Neuronal stem cell (in vitro differentiated cells): ENCODE data around the gene SCFD1.

Experiments
- DNase-seq: peaks from one replicate; pipeline ENCODE4 v3.0.0-alpha.2; 2013; ENCODE audit warnings: low spot score
- H2AFZ ChIP-seq: one replicate; pipeline ENCODE4 v1.6.1; 2013; ENCODE audit warnings: mild to moderate bottlenecking, low read length, inconsistent platforms
- H2AK5ac ChIP-seq: 2 replicates; pipeline ENCODE4 v1.6.1; 2013; ENCODE audit warnings: low read depth, mild to moderate bottlenecking, inconsistent platforms, low read length, moderate library complexity, mixed read lengths
- H2BK120ac ChIP-seq: 2 replicates; pipeline ENCODE4 v1.6.1; 2013; ENCODE audit warnings: low read depth, mild to moderate bottlenecking, inconsistent platforms, low read length, moderate library complexity, mixed read lengths
- H2BK12ac ChIP-seq: one replicate; pipeline ENCODE4 v1.6.1; 2013; ENCODE audit warnings: low read length, inconsistent platforms
- H2BK15ac ChIP-seq: 2 replicates; pipeline ENCODE4 v1.6.1; 2013; ENCODE audit warnings: mild to moderate bottlenecking, low read length, inconsistent platforms, mixed read lengths
- H2BK5ac ChIP-seq: one replicate; pipeline ENCODE4 v1.6.1; 2013; ENCODE audit warnings: inconsistent platforms, mild to moderate bottlenecking, low read length, moderate library complexity
- H3K14ac ChIP-seq: one replicate; pipeline ENCODE4 v1.6.1; 2013; ENCODE audit warnings: low read length, inconsistent platforms
- H3K18ac ChIP-seq: 2 replicates; pipeline ENCODE4 v1.6.1; 2013; ENCODE audit warnings: low read length, inconsistent platforms
- H3K23ac ChIP-seq: 2 replicates; pipeline ENCODE4 v1.6.1; 2013; ENCODE audit warnings: low read depth, mild to moderate bottlenecking, mixed read lengths, low read length, inconsistent platforms; ENCODE audit not compliant: poor library complexity
- H3K27ac ChIP-seq: replicated peaks from 3 replicates; pipeline ENCODE4 v1.5.1; 2013; ENCODE audit warnings: low read length, inconsistent platforms
- H3K27me3 ChIP-seq, 3 experiments: 2 replicates each; pipeline ENCODE4 v1.6.1; 2013; ENCODE audit warnings: low read length in 3 of 3, mild to moderate bottlenecking in 2 of 3, inconsistent platforms in 1 of 3, low read depth in 1 of 3, mixed read lengths in 1 of 3, moderate library complexity in 1 of 3; ENCODE audit not compliant: control insufficient read depth in 3 of 3, insufficient read depth in 3 of 3
- H3K36me3 ChIP-seq, 2 donors: replicated peaks in 1 of 2; 2 replicates each; pipeline ENCODE4 v1.6.1; 2013; ENCODE audit warnings: low read length in 2 of 2; ENCODE audit not compliant: control insufficient read depth in 2 of 2, insufficient read depth in 2 of 2
- H3K4ac ChIP-seq: 2 replicates; pipeline ENCODE4 v1.6.1; 2013; ENCODE audit warnings: inconsistent platforms, mild to moderate bottlenecking, low read length, moderate library complexity
- H3K4me1 ChIP-seq, 2 donors: 1 replicate in 1 of 2; 2 replicates in 1 of 2; pipeline ENCODE4 v1.6.1; 2013; ENCODE audit warnings: low read length in 2 of 2, low read depth in 1 of 2; ENCODE audit not compliant: control insufficient read depth in 2 of 2, insufficient read depth in 1 of 2
- H3K4me2 ChIP-seq: one replicate; pipeline ENCODE4 v1.6.1; 2013; ENCODE audit warnings: mild to moderate bottlenecking, low read length, inconsistent platforms; ENCODE audit not compliant: insufficient read depth, poor library complexity, severe bottlenecking
- H3K4me3 ChIP-seq, 2 donors: 2 replicates each; pipeline ENCODE4 v1.5.1; 2013; ENCODE audit warnings: low read length in 2 of 2, mild to moderate bottlenecking in 2 of 2, inconsistent platforms in 1 of 2, moderate library complexity in 1 of 2
- H3K79me1 ChIP-seq: one replicate; pipeline ENCODE4 v1.6.1; 2013; ENCODE audit warnings: low read depth, mild to moderate bottlenecking, inconsistent platforms, low read length, moderate library complexity
- H3K9ac ChIP-seq: one replicate; pipeline ENCODE4 v1.6.1; 2013; ENCODE audit warnings: mild to moderate bottlenecking, low read depth, low read length, inconsistent platforms; ENCODE audit not compliant: poor library complexity
- H3K9me3 ChIP-seq, 2 donors: replicated peaks in 1 of 2; 2 replicates each; pipeline versions ENCODE3 to v1.6.1; 2013; ENCODE audit warnings: low read length in 2 of 2, mild to moderate bottlenecking in 2 of 2, inconsistent platforms in 1 of 2, low read depth in 1 of 2, mixed read lengths in 1 of 2, moderate library complexity in 1 of 2; ENCODE audit not compliant: control insufficient read depth in 2 of 2, insufficient read depth in 1 of 2
- H4K8ac ChIP-seq: one replicate; pipeline ENCODE4 v1.6.1; 2013; ENCODE audit warnings: low read depth, mild to moderate bottlenecking, inconsistent platforms, low read length, moderate library complexity
- H4K91ac ChIP-seq: one replicate; pipeline ENCODE4 v1.6.1; 2013; ENCODE audit warnings: low read length, low read depth, mild to moderate bottlenecking, inconsistent platforms; ENCODE audit not compliant: poor library complexity
- WGBS, 2 donors: extraction: QIAGEN DNeasy Blood & Tissue Kit; methylation state at CpG; one replicate each; pipeline ENCODE4 v1.1.7; 2013; ENCODE audit warnings: missing lambda C conversion rate in 2 of 2, mixed read lengths in 1 of 2; ENCODE audit not compliant: insufficient read length in 2 of 2, insufficient replicate concordance in 1 of 2; ENCODE audit errors: extremely low coverage in 2 of 2; 5-methylcytosine and 5-hydroxymethylcytosine counted together

SCFD1 gene

DNA sequence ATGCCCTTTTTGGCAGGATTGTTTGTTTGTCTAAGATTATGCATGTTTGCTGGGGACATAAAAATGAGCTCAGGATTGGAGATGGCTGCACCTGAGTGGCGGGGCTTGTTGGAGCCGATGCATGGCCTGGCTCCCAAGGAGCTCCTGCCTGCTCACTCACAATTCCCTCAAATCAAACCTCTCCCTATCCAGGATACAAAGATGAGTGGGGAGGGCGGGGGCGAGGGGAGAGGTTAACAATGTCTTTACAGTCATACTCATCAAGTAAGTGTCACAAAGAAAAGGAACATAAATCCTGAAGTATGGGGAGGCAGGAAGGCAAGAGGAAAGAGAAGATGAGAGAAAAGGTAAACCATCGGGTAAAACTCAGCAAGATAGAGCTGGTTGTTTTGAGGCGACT is 148.3 kb downstream of the SCFD1 start:
- Histone ChIP-seq H2AFZ (no peak overlapping the region), H2BK15ac (no peak overlapping the region), H3K27me3 (peaks cover 0 to 11% (median 2%) of the 10 kb centered on the region in 3 experiments), H3K23ac (no peak overlapping the region), H4K91ac (no peak overlapping the region), H3K79me1 (no peaks in the 10 kb centered on the region), H3K14ac (no peak overlapping the region), H3K4me1 (no peaks in the 10 kb centered on the region), H2BK5ac (no peak overlapping the region), H2BK12ac (no peak overlapping the region), H3K4me2 (no peak overlapping the region), H2BK120ac (no peak overlapping the region), H2AK5ac (no peak overlapping the region), H3K18ac (no peak overlapping the region), H3K4me3 (no peak overlapping the region), H3K9me3 (peaks cover 0 to 4% of the 10 kb centered on the region in 2 donors), H3K4ac (no peak overlapping the region), H3K27ac (no peak overlapping the region), H3K36me3 (no peaks in the 10 kb centered on the region), H4K8ac (no peak overlapping the region), H3K9ac (no peak overlapping the region)
- no peak for DNase-seq
- WGBS, 2 donors: no CpG with 5 or more reads among the region's 6 CpGs

DNA sequence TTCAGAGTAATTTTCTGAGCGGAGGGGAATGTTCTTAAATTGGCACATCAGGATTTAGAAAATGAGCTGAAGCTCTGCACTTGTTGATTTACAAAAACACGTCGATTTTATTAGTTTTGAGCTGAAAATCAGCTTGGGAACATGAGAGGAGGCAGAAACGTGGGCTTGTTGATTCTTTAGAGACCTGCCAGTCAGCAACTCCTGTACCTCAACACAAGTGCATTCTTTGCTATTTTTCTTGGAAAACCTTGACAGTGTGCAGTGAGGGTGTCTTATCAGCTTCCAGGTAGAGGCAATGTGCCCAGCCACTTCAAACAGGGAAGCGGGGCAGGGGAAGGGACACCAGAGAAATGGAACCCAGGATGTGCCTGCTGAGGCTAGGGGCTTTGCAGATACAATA is 149.5 kb downstream of the SCFD1 start:
- H3K36me3 ChIP-seq: no peaks in the 10 kb centered on the region
- no peak overlapping the region for H2AK5ac ChIP-seq
- peaks cover 0 to 4% of the 10 kb centered on the region in 2 donors for H3K9me3 ChIP-seq
- no peak overlapping the region for H3K27ac ChIP-seq
- H3K27me3 ChIP-seq: peaks cover 0 to 14% (median 2%) of the 10 kb centered on the region in 3 experiments
- H4K8ac ChIP-seq: no peak overlapping the region
- WGBS, 2 donors: no CpG with 5 or more reads among the region's 5 CpGs
- no peaks in the 10 kb centered on the region for H3K79me1 ChIP-seq
- no peaks in the 10 kb centered on the region for H3K4me1 ChIP-seq
- no peak overlapping the region for H2BK5ac ChIP-seq
- H3K4me2 ChIP-seq: no peak overlapping the region
- no peak overlapping the region for H4K91ac ChIP-seq
- no peak for DNase-seq
- no peak overlapping the region for H3K4ac ChIP-seq
- no peak overlapping the region for H3K4me3 ChIP-seq
- H3K9ac ChIP-seq: no peak overlapping the region
- H2BK120ac ChIP-seq: no peak overlapping the region
- no peak overlapping the region for H3K14ac ChIP-seq
- H3K18ac ChIP-seq: no peak overlapping the region
- no peak overlapping the region for H2BK12ac ChIP-seq
- no peak overlapping the region for H2AFZ ChIP-seq
- no peak overlapping the region for H2BK15ac ChIP-seq
- no peak overlapping the region for H3K23ac ChIP-seq

DNA sequence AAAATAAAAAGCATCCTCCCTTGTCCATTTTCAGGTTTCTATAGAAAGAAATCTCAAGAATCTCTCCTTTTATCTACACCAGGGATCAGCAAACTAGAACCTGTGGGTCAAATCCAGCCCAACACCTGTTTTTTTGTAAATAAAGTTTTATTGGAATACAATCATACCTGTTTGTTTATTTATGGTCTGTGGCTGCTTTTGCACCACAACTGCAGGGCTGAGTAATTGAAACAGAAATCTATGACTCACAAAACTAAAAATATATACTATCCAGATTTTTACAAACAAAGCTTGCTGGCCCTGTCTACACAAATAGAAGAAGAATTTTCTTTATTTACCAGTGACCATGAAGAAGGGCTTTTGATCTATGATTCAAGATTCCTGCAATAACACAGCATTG is 157.1 kb downstream of the SCFD1 start:
- no peak overlapping the region for H2AK5ac ChIP-seq
- H2BK5ac ChIP-seq: no peak overlapping the region
- H2BK120ac ChIP-seq: no peak overlapping the region
- H3K4me1 ChIP-seq: no peaks in the 10 kb centered on the region
- no peaks in the 10 kb centered on the region for H3K79me1 ChIP-seq
- no peak overlapping the region for H3K23ac ChIP-seq
- H3K9me3 ChIP-seq: no peaks in the 10 kb centered on the region
- no peak for DNase-seq
- H3K36me3 ChIP-seq: no peaks in the 10 kb centered on the region
- H4K91ac ChIP-seq: no peak overlapping the region
- no peak overlapping the region for H3K4me2 ChIP-seq
- H3K14ac ChIP-seq: no peak overlapping the region
- H4K8ac ChIP-seq: no peak overlapping the region
- H3K27me3 ChIP-seq: peaks cover 0 to 6% (median 0%) of the 10 kb centered on the region in 3 experiments
- no peak overlapping the region for H3K9ac ChIP-seq
- H2BK15ac ChIP-seq: no peak overlapping the region
- H3K4ac ChIP-seq: no peak overlapping the region
- no peak overlapping the region for H3K27ac ChIP-seq
- H2AFZ ChIP-seq: no peak overlapping the region
- H3K18ac ChIP-seq: no peak overlapping the region
- H2BK12ac ChIP-seq: no peak overlapping the region
- no peak overlapping the region for H3K4me3 ChIP-seq
